GM21528 (cell line): ENCODE results near the gene PPAN.

ENCODE experiments used
- ATAC-seq: cut with Tn5 transposase; IDR thresholded peaks from one replicate; pipeline ENCODE4 v1.9.1; 2021; ENCODE audit warnings: mild to moderate bottlenecking, moderate library complexity; ENCODE audit not compliant: unreplicated experiment, low FRiP score

PPAN gene

DNA sequence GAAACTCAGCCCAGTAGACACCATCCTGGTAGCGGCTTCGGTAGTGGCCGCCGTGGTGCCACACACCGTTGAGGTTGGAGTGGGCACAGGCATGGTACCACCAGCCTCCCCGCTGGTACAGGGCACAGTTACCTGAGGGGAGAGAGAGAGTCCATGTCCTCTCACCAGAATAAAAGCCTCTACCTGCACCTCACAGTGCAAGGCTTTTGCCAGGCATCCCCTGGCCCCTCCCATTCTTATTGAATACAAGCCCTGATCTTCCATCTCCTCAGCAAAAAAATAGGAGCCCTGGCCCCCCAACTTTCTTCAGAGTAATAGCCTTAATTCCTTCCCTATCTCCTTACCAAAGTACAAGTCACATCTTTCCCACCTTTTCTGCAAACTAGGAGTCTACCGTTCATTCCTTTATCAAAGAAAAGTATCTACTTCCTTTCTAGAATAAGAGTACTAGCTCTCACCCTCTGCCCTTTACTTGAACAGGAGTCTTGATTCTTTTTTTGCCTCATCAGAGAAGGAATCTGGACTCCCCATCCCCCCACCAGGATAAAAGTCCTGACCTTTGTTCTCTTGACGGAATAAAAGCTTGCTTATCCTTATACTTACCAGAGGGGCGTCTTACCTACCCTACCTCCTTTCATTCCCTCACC lies 13.4 kb upstream of the PPAN start:
- ATAC-seq = no peak

GRCh38 chr19:10093295-10094186 lies 12.6 kb upstream of the PPAN start:
- ATAC-seq = no peak

- ATAC-seq = no peak
Observed at GRCh38 chr19:10095622-10095947, 10.6 kb upstream of the PPAN start.

DNA sequence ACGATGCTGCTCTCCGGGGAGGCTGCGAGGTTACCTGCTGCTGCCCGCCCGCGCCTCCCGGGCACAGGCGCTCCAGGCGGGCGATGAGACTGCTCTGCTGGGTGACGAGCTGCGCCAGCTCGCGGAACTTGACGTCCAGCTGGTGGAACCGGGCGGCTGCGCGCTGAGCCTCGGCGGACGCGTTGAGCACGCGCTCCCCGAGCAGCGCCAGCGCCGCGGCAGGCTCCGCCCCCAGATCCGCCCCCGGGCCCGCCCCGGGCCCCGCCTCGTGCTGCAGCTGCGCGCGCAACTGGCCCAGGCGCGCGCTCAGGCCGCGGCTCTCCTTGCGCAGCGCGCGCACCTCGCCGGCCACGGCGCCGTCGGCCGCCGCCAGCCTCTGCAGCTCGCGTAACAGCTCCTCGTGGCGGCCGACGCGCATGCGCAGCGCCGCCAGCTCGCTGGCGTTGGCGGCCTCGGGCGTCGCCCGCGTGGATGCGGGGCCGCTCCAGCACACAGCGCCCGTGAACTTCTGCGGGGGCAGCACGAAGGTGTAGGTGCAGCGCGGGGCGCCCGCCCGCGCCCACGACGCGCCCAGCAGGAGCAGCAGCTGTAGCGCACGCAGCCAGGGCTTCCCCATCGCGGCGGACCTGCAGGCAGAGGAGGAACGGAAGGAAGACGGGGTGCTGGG lies 10.1 kb upstream of the PPAN start:
- peak; percentile 60 for ATAC-seq

GRCh38 chr19:10096615-10096963 lies 9.6 kb upstream of the PPAN start:
- ATAC-seq = no peak

- ATAC-seq = no peak
Observed at GRCh38 chr19:10100163-10100785, 5.9 kb upstream of the PPAN start.

DNA sequence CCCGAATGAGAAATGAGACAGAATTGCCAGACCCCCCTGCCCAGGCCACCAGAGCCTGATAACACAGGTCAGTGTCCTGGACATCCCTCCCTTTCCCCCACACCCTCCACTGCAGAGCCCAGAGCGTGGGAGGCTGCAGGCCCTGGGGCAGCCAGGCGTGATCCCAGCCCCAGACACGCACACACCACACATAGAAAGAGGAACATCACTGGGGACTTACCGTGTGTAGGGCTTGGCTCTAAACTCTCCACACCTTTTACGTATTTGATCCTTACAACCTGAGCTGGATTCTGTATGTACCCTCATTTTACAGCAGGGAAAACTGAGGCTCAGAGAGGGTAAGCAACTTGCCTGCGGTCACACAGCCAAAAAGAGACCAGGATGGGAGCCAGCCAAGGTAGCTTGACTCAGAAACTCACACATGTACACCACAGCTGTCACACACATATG lies 3.4 kb upstream of the PPAN start:
- no peak for ATAC-seq

GRCh38 chr19:10104130-10104513 lies 2.0 kb upstream of the PPAN start:
- no peak for ATAC-seq

GRCh38 chr19:10104665-10105508 lies 1.3 kb upstream of the PPAN start:
- peak; percentile 45 for ATAC-seq

GRCh38 chr19:10105509-10106099 lies 558 bp upstream of the PPAN start:
- no peak for ATAC-seq

DNA sequence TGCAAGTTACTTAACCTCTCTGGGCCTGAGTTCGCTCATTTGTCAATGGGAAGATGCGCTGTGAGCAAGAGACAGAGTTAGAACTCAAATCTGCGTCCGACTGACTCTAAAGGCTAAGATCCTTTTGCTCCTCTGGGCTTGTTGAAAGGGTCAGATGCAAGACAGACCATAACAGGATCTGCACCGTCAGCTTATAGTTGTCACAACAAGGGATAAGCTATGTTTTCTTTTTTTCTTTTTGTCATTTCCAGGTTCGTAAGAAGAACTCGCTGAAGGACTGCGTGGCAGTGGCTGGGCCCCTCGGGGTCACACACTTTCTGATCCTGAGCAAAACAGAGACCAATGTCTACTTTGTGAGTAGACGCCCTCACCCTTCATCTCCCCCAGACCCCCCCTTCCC lies 1.1 kb downstream of the PPAN start:
- ATAC-seq = no peak

DNA sequence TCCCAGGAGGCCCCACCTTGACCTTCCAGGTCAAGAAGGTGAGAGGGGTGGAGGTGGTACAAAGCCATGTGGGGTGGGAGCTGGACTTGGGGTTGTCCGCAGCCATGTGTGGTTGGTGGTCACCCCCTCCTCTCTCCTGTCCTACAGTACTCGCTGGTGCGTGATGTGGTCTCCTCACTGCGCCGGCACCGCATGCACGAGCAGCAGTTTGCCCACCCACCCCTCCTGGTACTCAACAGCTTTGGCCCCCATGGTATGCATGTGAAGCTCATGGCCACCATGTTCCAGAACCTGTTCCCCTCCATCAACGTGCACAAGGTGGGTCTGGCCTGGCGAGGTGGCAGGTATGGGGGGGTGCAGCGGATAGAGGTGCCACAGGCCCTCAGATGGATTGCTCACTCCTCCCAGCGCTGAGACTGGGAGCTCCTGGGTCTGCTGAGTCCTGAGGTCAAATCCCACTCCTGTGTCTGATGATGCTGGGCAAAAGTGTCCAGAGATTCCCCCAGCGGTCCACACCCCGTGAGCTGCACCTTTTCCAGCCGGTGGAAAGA lies 1.7 kb downstream of the PPAN start:
- no peak for ATAC-seq

GRCh38 chr19:10109528-10109927 lies 3.4 kb downstream of the PPAN start:
- ATAC-seq = no peak

- no peak for ATAC-seq
Observed at GRCh38 chr19:10110076-10110971, 4.2 kb downstream of the PPAN start.

- ATAC-seq = no peak
Observed at GRCh38 chr19:10110972-10111317, 4.8 kb downstream of the PPAN start.

DNA sequence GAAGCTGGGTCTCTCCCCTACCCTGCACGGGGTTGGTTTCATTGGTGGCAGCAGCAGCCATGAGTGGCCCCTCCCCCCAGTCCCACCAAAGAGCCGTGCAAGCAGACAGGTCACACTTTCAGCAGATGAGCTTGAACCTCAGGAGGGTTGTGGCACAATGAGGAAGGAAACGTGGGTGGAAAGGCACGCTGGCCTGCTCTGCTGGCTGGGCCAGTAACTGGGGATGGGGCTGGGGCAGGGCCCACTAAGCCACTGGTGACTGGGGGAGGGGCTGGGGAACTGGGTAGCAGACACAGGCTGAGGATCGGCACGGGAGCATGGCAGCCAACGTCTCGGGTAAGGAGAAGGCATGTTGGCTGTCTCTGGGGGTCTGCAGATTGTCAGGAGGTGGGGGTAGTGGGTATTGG lies 5.2 kb downstream of the PPAN start, which contains the start of gene P2RY11:
Gene P2RY11, plus strand, starts transcription at position 289 of the 407 bp plus-strand sequence. Its CDS starts 29 bp downstream, at position 318.
- ATAC-seq = no peak

DNA sequence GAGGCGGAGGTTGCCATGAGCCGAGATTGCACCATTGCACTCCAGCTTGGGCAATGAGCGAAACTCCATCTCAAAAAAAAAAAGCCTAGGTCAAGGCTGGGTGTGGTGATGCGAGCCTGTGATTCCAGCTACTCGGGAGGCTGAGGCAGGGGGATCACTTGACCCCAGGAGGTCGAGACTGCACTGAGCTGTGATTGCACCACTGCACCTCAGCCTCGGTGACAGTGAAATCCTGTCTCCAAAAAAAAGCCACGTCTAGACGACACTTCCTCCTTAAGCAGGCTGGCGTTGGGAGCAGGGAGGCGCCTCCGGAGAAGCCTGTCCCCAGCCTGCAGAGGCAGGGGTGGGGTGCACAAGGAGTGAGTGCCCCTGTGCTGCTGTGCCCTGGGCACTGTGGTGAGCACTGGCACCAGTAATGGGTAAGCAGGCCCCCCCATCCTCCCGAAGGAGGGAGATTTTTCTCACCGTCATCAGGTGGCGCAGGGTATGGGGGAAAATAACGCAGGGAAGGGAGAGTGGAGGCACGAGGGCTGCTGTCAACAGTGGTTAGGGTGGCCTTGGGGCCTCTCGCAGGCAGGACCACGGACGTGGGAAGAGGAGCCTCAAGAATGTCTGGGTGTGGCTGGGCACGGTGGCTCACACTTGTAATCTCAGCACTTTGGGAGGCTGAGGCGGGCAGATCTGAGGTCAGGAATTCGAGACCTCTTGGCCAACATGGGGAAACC lies 6.0 kb downstream of the PPAN start:
- ATAC-seq = no peak
